Gastroesophageal sphincter (tissue), 4 donors: ENCODE data around the gene ZPLD1. TPM values are rescaled to one million over a fixed set of nuclear protein-coding genes. Genes with fewer than 3 reads are reported as not detected.

Source experiments
- ATAC-seq: fragments of 150-250 bp; one replicate; pipeline ENCODE4 v1.9.1; 2016; ENCODE audit warnings: mild to moderate bottlenecking, moderate library complexity
- H3K27ac ChIP-seq, 4 donors: fragments of 200-600 bp; sonication (generic) in 3 of 4; 1 replicate in 3 of 4; 2 replicates in 1 of 4; pipeline ENCODE4 v1.5.1; 2016 to 2019
- H3K27me3 ChIP-seq: fragments of 200-600 bp; sonication (generic); one replicate; pipeline ENCODE4 v1.5.1; 2019
- H3K36me3 ChIP-seq, 2 donors: fragments of 200-600 bp; sonication (generic); one replicate each; pipeline ENCODE4 v1.5.1; 2019; ENCODE audit warnings: control low read depth in 1 of 2
- H3K4me1 ChIP-seq, 3 donors: fragments of 200-600 bp; sonication (generic); 1 replicate in 2 of 3; 2 replicates in 1 of 3; pipeline ENCODE4 v1.5.1; 2016 to 2019; ENCODE audit warnings: control low read depth in 2 of 3
- H3K4me3 ChIP-seq, 2 donors: fragments of 200-600 bp; sonication (generic); one replicate each; pipeline ENCODE4 v1.5.1; 2019; ENCODE audit warnings: mild to moderate bottlenecking in 1 of 2, moderate library complexity in 1 of 2
- H3K9me3 ChIP-seq, 3 donors: fragments of 200-600 bp; sonication (generic); one replicate each; pipeline ENCODE4 v1.5.1; 2017 to 2019; ENCODE audit warnings: control low read depth in 2 of 3
- CTCF ChIP-seq, 4 experiments: fragments of 200-600 bp in 2 of 4; fragments of 450-650 bp in 2 of 4; sonication (generic) in 1 of 4; IDR thresholded peaks; one replicate each; pipeline ENCODE4 v1.5.1; 2017 to 2019; ENCODE audit warnings: antibody characterized with exemption in 4 of 4, mild to moderate bottlenecking in 2 of 4, moderate library complexity in 2 of 4
- EP300 ChIP-seq: sonication (generic); formaldehyde crosslinking; IDR thresholded peaks from one replicate; pipeline ENCODE4 v1.6.1; 2017; ENCODE audit warnings: antibody characterized with exemption, mild to moderate bottlenecking
- POLR2A ChIP-seq, 2 donors: fragments of 450-650 bp; IDR thresholded peaks; one replicate each; pipeline ENCODE4 v1.6.1; 2017; ENCODE audit warnings: antibody characterized with exemption in 2 of 2, mild to moderate bottlenecking in 2 of 2, moderate library complexity in 1 of 2
- POLR2AphosphoS5 ChIP-seq: sonication (generic); formaldehyde crosslinking; IDR thresholded peaks from one replicate; pipeline ENCODE4 v1.6.1; 2017; ENCODE audit warnings: antibody characterized with exemption
- WGBS, 2 donors: methylation state at CpG; one replicate each; pipeline ENCODE4 v1.1.5; 2018; ENCODE audit warnings: low coverage in 1 of 2; 5-methylcytosine and 5-hydroxymethylcytosine counted together
- total RNA-seq, 4 donors: library from RNA; depleted of rRNA; stranded (reverse); fragments of >200 nt; gene quantifications; one replicate each; pipeline ENCODE4 v1.1.0, GENCODE V29; 2016

Gene ZPLD1
- under 1 TPM in 3 of 4 donors, not detected in 1; 0.15 to 0.47 (median 0.35) TPM for total RNA-seq

GRCh38 chr3:102434715-102435114, at the start of gene ZPLD1:
Gene ZPLD1, plus strand, starts transcription at chr3:102435015. Its CDS starts 3,473 bp downstream, at chr3:102438488.
- H3K27me3 ChIP-seq: no peaks in the 10 kb centered on the region
- no peak within 1 kb of the TSS for H3K27ac ChIP-seq
- no peaks in the 10 kb centered on the region for H3K9me3 ChIP-seq
- no peaks in the 10 kb centered on the region for H3K4me1 ChIP-seq
- TF ChIP-seq POLR2AphosphoS5 (no peak), CTCF (IDR thresholded peaks at IDR 0.05) (no peak), POLR2A (IDR thresholded peaks at IDR 0.05) (no peak), EP300 (no peak)
- no peaks in the 10 kb centered on the region for H3K36me3 ChIP-seq
- no peak for ATAC-seq
- H3K4me3 ChIP-seq: no peak within 1 kb of the TSS

- H3K36me3 ChIP-seq: no peaks in the 10 kb centered on the region
- no peak overlapping the region for H3K27ac ChIP-seq
- H3K27me3 ChIP-seq: no peaks in the 10 kb centered on the region
- 53 to 70% methylated on average over 7 of the region's 7 CpGs for WGBS, 2 donors
- no peak overlapping the region for H3K4me3 ChIP-seq
- TF ChIP-seq CTCF (IDR thresholded peaks at IDR 0.05) (no peak), POLR2AphosphoS5 (no peak), EP300 (no peak), POLR2A (IDR thresholded peaks at IDR 0.05) (no peak)
- no peaks in the 10 kb centered on the region for H3K9me3 ChIP-seq
- no peaks in the 10 kb centered on the region for H3K4me1 ChIP-seq
- no peak for ATAC-seq
Measured at GRCh38 chr3:102390171-102390864, 44.5 kb upstream of the ZPLD1 start.

- Histone ChIP-seq H3K9me3 (no peaks in the 10 kb centered on the region), H3K4me3 (no peak overlapping the region), H3K36me3 (no peaks in the 10 kb centered on the region), H3K27me3 (no peaks in the 10 kb centered on the region), H3K27ac (no peak overlapping the region), H3K4me1 (no peaks in the 10 kb centered on the region)
- WGBS, 2 donors: 19 to 33% methylated on average over 1 of the region's 1 CpG
- no peak for ATAC-seq
- TF ChIP-seq EP300 (no peak), CTCF (IDR thresholded peaks at IDR 0.05) (no peak), POLR2AphosphoS5 (no peak), POLR2A (IDR thresholded peaks at IDR 0.05) (no peak)
Measured at GRCh38 chr3:102390916-102391315, 43.9 kb upstream of the ZPLD1 start.

- H3K27ac ChIP-seq: no peak overlapping the region
- H3K36me3 ChIP-seq: no peaks in the 10 kb centered on the region
- H3K4me3 ChIP-seq: no peak overlapping the region
- no peaks in the 10 kb centered on the region for H3K27me3 ChIP-seq
- 72 to 100% methylated on average over 1 to 2 of the region's 2 CpGs for WGBS, 2 donors
- no peaks in the 10 kb centered on the region for H3K4me1 ChIP-seq
- no peak for ATAC-seq
- TF ChIP-seq EP300 (no peak), POLR2A (IDR thresholded peaks at IDR 0.05) (no peak), POLR2AphosphoS5 (no peak), CTCF (IDR thresholded peaks at IDR 0.05) (no peak)
- H3K9me3 ChIP-seq: no peaks in the 10 kb centered on the region
Measured at GRCh38 chr3:102391491-102391890, 43.3 kb upstream of the ZPLD1 start.

- ATAC-seq: no peak
- 54 to 67% methylated on average over 1 of the region's 1 CpG for WGBS, 2 donors
- Histone ChIP-seq H3K27ac (no peak overlapping the region), H3K4me1 (no peaks in the 10 kb centered on the region), H3K4me3 (no peak overlapping the region), H3K9me3 (no peaks in the 10 kb centered on the region), H3K27me3 (no peaks in the 10 kb centered on the region), H3K36me3 (no peaks in the 10 kb centered on the region)
- TF ChIP-seq POLR2A (IDR thresholded peaks at IDR 0.05) (no peak), CTCF (IDR thresholded peaks at IDR 0.05) (no peak), POLR2AphosphoS5 (no peak), EP300 (no peak)
Measured at GRCh38 chr3:102394517-102394916, 40.3 kb upstream of the ZPLD1 start.
